Osteocyte (in vitro differentiated cells): ENCODE measurements around the gene CYP4F8. TPM values are rescaled to one million over a fixed set of nuclear protein-coding genes. Genes with fewer than 3 reads are reported as not detected.

Experiments
- DNase-seq: peaks from one replicate; pipeline ENCODE4 v3.0.0; 2021; ENCODE audit warnings: mixed read lengths; ENCODE audit not compliant: unreplicated experiment; ENCODE audit errors: extremely low spot score
- H3K27ac Mint-ChIP-seq: one replicate; pipeline ENCODE4 v1.8.0; 2021; ENCODE audit warnings: mild to moderate bottlenecking, mixed read lengths; ENCODE audit not compliant: unreplicated experiment
- H3K27me3 Mint-ChIP-seq: one replicate; pipeline ENCODE4 v1.8.0; 2021; ENCODE audit warnings: mixed read lengths; ENCODE audit not compliant: unreplicated experiment
- H3K36me3 Mint-ChIP-seq: one replicate; pipeline ENCODE4 v1.8.0; 2021; ENCODE audit warnings: mixed read lengths; ENCODE audit not compliant: unreplicated experiment
- H3K4me1 Mint-ChIP-seq: one replicate; pipeline ENCODE4 v1.8.0; 2021; ENCODE audit warnings: mixed read lengths; ENCODE audit not compliant: unreplicated experiment
- H3K4me3 Mint-ChIP-seq: one replicate; pipeline ENCODE4 v1.8.0; 2021; ENCODE audit warnings: mild to moderate bottlenecking, moderate library complexity, mixed read lengths; ENCODE audit not compliant: unreplicated experiment
- H3K9me3 Mint-ChIP-seq: one replicate; pipeline ENCODE4 v1.8.0; 2021; ENCODE audit warnings: mixed read lengths; ENCODE audit not compliant: unreplicated experiment
- CTCF ChIP-seq: fragments of 200-600 bp; sonication (generic); IDR thresholded peaks from 2 replicates; pipeline ENCODE4 v1.5.0; 2021; ENCODE audit warnings: antibody characterized with exemption, mild to moderate bottlenecking, moderate library complexity
- total RNA-seq: library from RNA; stranded (reverse); gene quantifications from 2 replicates; pipeline ENCODE4 v1.2.1, GENCODE V29; 2021

Gene CYP4F8
- total RNA-seq, 1 donor from 2014 or later, result not detected

DNA sequence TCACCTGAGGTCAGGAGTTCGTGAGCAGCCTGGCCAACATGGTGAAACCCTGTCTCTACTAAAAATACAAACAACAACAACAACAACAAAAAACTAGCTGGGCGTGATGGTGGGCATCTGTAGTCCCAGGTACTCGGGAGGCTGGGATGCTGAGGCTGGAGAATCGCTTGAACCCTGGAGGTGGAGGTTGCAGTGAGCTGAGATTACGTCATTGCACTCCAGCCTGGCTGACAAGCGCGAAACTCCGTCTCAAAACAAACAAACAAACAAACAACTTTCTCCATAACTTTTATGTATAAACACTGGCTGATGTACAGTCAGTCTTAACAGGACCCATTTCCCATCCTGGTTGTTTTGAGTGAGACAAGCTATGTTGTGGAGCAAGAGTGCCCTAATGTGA, 5.8 kb upstream of the CYP4F8 start:
- Mint-ChIP-seq H3K9me3 (no peaks in the 10 kb centered on the region), H3K4me3 (no peak overlapping the region), H3K4me1 (no peaks in the 10 kb centered on the region), H3K27me3 (no peaks in the 10 kb centered on the region), H3K27ac (no peak overlapping the region), H3K36me3 (no peaks in the 10 kb centered on the region)
- peak; percentile 25 for DNase-seq
- TF ChIP-seq CTCF, result no peak

- H3K9me3 Mint-ChIP-seq, result peaks cover under 1% of the 10 kb centered on the region
- H3K36me3 Mint-ChIP-seq, result no peaks in the 10 kb centered on the region
- no peaks in the 10 kb centered on the region for H3K4me1 Mint-ChIP-seq
- H3K27me3 Mint-ChIP-seq, result no peaks in the 10 kb centered on the region
- H3K4me3 Mint-ChIP-seq, result no peak overlapping the region
- H3K27ac Mint-ChIP-seq, result no peak overlapping the region
- no peak for TF ChIP-seq CTCF
- DNase-seq, result peak; percentile 4
Observed at GRCh38 chr19:15612342-15612741, 2.7 kb upstream of the CYP4F8 start.

- no peaks in the 10 kb centered on the region for H3K36me3 Mint-ChIP-seq
- peaks cover 10% of the 10 kb centered on the region for H3K9me3 Mint-ChIP-seq
- no peak overlapping the region for H3K4me3 Mint-ChIP-seq
- no peaks in the 10 kb centered on the region for H3K4me1 Mint-ChIP-seq
- H3K27ac Mint-ChIP-seq, result no peak overlapping the region
- H3K27me3 Mint-ChIP-seq, result no peaks in the 10 kb centered on the region
- TF ChIP-seq CTCF, result no peak
- DNase-seq, result peak; percentile 57
Observed at GRCh38 chr19:15613338-15613737, 1.7 kb upstream of the CYP4F8 start.

DNA sequence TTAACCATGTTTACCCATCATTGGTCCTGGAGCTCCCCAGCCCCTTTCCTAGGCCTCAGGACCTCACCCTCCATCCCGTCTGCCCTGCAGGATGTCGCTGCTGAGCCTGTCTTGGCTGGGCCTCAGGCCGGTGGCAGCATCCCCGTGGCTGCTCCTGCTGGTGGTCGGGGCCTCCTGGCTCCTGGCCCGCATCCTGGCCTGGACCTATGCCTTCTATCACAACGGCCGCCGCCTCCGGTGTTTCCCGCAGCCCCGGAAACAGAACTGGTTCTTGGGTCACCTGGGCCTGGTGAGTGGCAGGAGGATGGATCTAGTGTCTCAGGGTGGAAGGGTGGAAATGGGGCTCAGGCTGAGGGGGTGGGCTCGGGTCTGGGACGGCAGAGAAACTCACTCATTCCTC, 508 bp downstream of the CYP4F8 start:
- Mint-ChIP-seq H3K27ac (no peak overlapping the region), H3K4me3 (no peak overlapping the region), H3K27me3 (no peaks in the 10 kb centered on the region), H3K36me3 (no peaks in the 10 kb centered on the region), H3K9me3 (peaks cover 12% of the 10 kb centered on the region), H3K4me1 (no peaks in the 10 kb centered on the region)
- DNase-seq, result peak; percentile 76
- no peak for TF ChIP-seq CTCF

GRCh38 chr19:15616183-15616582, 1.2 kb downstream of the CYP4F8 start:
- no peak for TF ChIP-seq CTCF
- H3K9me3 Mint-ChIP-seq, result peaks cover 12% of the 10 kb centered on the region
- H3K27ac Mint-ChIP-seq, result no peak overlapping the region
- H3K27me3 Mint-ChIP-seq, result no peaks in the 10 kb centered on the region
- H3K4me1 Mint-ChIP-seq, result no peaks in the 10 kb centered on the region
- DNase-seq, result no peak
- H3K36me3 Mint-ChIP-seq, result no peaks in the 10 kb centered on the region
- H3K4me3 Mint-ChIP-seq, result no peak overlapping the region
